SK-N-SH treated with all-trans-retinoic acid at 6 μM for 48 hours (cell line): ENCODE results near the gene GLIS2.

Source experiments
- BACH2 ChIP-seq: fragments of 250-450 bp; sonication (Bioruptor Pico); IDR thresholded peaks from 2 replicates; pipeline ENCODE4 v1.9.0; 2021; ENCODE audit warnings: mild to moderate bottlenecking, borderline replicate concordance
- CREB5 ChIP-seq: fragments of 250-450 bp; sonication (Bioruptor Pico); IDR thresholded peaks from 2 replicates; pipeline ENCODE4 v1.5.1; 2020; ENCODE audit warnings: low read depth, mild to moderate bottlenecking, moderate library complexity
- TCF4 ChIP-seq: fragments of 250-450 bp; sonication (Bioruptor Pico); IDR thresholded peaks from 2 replicates; pipeline ENCODE4 v1.8.0; 2021; ENCODE audit warnings: mild to moderate bottlenecking, moderate library complexity, borderline replicate concordance
- TSHZ2 ChIP-seq: fragments of 250-450 bp; sonication (Bioruptor Pico); IDR thresholded peaks from 2 replicates; pipeline ENCODE4 v1.5.0; 2020; ENCODE audit warnings: mild to moderate bottlenecking, moderate library complexity
- ZC3H10 ChIP-seq: fragments of 250-450 bp; sonication (Bioruptor Pico); IDR thresholded peaks from 2 replicates; pipeline ENCODE4 v1.5.1; 2021; ENCODE audit warnings: mild to moderate bottlenecking, moderate library complexity
- ZNF8 ChIP-seq: fragments of 450-650 bp; formaldehyde crosslinking; IDR thresholded peaks from 2 replicates; pipeline ENCODE4 v1.5.0; 2020; ENCODE audit warnings: mild to moderate bottlenecking, moderate library complexity
- TF ChIP-seq, protein P1 (sequence below): fragments of 250-450 bp; sonication (Bioruptor Pico); IDR thresholded peaks from 2 replicates; pipeline ENCODE4 v1.8.0; 2021; ENCODE audit warnings: low read depth, mild to moderate bottlenecking, moderate library complexity, borderline replicate concordance

DNA sequence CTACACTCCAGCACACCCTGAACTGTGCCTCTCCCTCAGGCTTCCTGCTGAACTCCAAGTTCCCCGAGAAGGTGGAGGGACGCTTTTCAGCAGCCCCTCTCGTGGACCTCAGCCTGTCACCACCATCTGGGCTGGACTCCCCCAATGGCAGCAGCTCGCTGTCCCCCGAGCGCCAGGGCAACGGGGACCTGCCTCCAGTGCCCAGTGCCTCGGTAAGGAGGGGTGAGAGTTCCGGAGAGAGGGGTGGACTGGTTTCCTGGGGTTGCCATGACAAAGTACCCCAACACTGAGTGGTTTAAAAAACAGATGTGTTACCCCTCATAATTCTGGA lies 17.4 kb downstream of the GLIS2 start:
- no peak for TF ChIP-seq TCF4
- TF ChIP-seq BACH2 (CRISPR knock-in tag): no peak
- TF ChIP-seq ZC3H10 (CRISPR knock-in tag): no peak
- TF ChIP-seq, protein P1, sequence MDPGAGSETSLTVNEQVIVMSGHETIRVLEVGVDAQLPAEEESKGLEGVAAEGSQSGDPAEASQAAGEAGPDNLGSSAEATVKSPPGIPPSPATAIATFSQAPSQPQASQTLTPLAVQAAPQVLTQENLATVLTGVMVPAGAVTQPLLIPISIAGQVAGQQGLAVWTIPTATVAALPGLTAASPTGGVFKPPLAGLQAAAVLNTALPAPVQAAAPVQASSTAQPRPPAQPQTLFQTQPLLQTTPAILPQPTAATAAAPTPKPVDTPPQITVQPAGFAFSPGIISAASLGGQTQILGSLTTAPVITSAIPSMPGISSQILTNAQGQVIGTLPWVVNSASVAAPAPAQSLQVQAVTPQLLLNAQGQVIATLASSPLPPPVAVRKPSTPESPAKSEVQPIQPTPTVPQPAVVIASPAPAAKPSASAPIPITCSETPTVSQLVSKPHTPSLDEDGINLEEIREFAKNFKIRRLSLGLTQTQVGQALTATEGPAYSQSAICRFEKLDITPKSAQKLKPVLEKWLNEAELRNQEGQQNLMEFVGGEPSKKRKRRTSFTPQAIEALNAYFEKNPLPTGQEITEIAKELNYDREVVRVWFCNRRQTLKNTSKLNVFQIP (CRISPR knock-in tag): no peak
- TF ChIP-seq ZNF8 (CRISPR knock-in tag): no peak
- no peak for TF ChIP-seq TSHZ2 (CRISPR knock-in tag)
- no peak for TF ChIP-seq CREB5 (CRISPR knock-in tag)
